Measurements from ENCODE around the gene EML6.

- TF ChIP-seq, protein P1, sequence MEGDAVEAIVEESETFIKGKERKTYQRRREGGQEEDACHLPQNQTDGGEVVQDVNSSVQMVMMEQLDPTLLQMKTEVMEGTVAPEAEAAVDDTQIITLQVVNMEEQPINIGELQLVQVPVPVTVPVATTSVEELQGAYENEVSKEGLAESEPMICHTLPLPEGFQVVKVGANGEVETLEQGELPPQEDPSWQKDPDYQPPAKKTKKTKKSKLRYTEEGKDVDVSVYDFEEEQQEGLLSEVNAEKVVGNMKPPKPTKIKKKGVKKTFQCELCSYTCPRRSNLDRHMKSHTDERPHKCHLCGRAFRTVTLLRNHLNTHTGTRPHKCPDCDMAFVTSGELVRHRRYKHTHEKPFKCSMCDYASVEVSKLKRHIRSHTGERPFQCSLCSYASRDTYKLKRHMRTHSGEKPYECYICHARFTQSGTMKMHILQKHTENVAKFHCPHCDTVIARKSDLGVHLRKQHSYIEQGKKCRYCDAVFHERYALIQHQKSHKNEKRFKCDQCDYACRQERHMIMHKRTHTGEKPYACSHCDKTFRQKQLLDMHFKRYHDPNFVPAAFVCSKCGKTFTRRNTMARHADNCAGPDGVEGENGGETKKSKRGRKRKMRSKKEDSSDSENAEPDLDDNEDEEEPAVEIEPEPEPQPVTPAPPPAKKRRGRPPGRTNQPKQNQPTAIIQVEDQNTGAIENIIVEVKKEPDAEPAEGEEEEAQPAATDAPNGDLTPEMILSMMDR (IDR thresholded peaks at IDR 0.05) = no peak
- TF ChIP-seq POLR2AphosphoS5 (IDR thresholded peaks at IDR 0.05) = no peak
- no peak for TF ChIP-seq POLR2A (IDR thresholded peaks at IDR 0.05)
- no peak for TF ChIP-seq EP300 (IDR thresholded peaks at IDR 0.05)
These were observed 282.8 kb downstream of the EML6 start for GRCh38 chr2:55006306-55006705.
